IPS DF 19.7 (cell line): ENCODE results near the gene PEX16.
A peak's percentile ranks its signal among the peaks of the same experiment; 100 is the strongest.

Experiments used
- DNase-seq: peaks from one replicate; pipeline ENCODE4 v3.0.0-alpha.2; 2013; ENCODE audit warnings: low read depth, low spot score

PEX16 gene

GRCh38 chr11:45930951-45931570, 13.4 kb upstream of the PEX16 start:
- DNase-seq: no peak

DNA sequence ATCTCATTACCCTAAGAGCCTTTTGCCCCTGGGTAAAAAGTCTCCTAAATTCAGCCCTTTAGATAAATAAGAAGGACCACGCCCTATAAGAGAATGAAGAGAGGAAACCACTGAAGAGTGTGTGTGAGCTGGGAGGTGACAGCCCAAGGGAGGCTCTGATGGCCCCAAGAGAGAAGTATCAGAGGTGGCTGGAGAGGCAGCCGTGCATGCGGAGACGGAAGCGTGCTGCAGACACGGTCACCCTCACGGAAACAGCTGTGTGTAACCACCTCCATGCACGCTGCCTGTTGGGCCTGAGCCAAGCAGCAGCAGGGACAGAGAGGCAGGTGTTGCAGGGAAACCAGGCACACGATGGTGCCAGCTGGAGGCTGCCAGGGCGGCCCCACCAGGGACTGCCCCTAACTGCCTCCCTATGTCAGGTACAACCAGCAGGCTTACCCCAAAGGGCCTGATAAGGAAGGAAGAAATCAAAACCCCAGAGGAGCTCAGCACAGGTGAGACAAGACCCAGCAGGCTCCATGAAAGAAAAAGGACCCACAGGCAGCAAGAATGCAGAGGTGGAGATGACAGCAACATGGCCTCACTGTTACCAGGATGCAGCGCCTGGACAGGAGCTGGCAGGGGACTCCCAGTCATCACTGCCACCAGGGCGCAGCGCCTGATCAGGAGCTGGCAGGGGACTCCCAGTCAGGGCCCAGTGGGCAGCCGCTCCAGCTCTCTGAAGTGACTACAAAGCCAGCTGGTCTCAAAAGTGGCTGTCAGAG, 12.5 kb upstream of the PEX16 start:
- DNase-seq: no peak

GRCh38 chr11:45929486-45930030, 11.9 kb upstream of the PEX16 start:
- no peak for DNase-seq

- DNase-seq: no peak
Observed at GRCh38 chr11:45928535-45929215, 11.0 kb upstream of the PEX16 start.

- DNase-seq: no peak
Observed at GRCh38 chr11:45927684-45928413, 10.2 kb upstream of the PEX16 start.

DNA sequence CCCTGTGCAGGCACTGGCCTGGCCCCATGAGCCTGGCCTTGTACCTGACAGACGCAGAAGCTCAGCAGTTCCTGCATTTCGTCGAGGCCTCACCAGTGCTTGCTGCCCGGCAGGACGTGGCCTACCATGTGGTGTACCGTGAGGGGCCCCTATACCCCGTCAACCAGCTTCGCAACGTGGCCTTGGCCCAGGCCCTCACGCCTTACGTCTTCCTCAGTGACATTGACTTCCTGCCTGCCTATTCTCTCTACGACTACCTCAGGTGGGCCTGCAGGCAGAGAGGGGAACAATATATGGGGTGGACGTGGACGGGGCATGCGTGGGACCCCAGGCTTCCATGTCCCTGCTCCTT, 9.6 kb upstream of the PEX16 start:
- DNase-seq: no peak

DNA sequence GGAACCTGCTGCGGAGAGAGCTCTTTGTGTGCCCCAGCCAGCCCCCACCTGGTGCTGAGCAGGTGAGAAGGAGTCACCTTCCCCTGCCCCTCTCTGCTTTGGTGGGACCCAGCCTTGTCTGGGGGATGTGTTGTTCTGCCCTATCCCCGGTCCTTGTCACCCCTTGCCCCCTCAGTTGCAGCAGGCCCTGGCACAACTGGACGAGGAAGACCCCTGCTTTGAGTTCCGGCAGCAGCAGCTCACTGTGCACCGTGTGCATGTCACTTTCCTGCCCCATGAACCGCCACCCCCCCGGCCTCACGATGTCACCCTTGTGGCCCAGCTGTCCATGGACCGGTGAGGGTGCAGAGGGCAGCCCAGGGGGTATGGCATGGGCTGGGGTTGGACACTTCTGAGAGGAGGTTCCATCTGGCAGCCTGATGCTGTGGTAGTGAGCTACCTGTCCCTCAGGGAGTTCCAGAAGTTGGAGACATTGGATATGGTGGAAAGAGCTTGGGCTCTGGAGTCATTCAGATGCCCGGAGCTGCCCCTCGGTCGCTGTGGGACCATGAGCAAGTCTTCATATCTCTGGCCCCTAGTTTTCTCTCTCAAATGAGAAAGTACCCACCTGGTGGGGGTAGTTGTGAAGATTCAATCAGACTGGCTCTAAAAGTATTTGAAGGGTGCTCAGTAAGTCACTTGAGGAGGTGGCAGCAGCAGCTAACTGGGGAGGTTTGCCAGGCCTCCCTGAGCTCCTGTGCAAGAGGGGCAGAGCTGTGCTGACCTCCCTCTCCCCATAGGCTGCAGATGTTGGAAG, 9.1 kb upstream of the PEX16 start:
- no peak for DNase-seq

DNA sequence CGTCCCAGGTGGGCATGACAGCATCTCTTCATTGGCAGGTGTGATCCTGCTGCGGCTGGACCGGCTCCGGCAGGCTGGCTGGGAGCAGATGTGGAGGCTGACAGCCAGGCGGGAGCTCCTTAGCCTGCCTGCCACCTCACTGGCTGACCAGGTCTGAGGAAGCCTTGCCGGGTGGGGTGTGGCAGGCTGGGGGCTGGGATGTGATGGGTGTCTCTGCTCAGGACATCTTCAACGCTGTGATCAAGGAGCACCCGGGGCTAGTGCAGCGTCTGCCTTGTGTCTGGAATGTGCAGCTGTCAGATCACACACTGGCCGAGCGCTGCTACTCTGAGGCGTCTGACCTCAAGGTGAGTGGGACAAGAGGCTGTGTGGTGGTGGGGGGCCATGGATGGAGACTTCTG, 8.3 kb upstream of the PEX16 start:
- DNase-seq: no peak

DNA sequence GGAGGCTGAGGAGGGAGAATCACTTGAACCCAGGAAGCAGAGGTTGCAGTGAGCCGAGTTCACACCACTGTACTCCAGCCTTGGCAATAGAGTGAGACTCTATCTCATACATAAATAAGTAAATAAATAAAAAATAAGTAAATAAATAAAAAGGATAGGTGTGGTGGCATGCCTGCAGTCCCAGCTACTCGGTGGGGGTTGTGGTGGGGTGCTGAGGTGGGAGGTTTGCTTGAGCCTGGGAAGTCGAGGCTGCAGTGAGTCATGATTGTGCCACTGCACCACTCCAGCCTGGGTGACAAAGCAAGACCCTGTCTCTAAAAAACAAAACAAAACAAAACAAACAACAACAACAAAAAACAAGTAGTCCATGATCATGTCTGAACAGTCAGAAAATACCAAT, 7.9 kb upstream of the PEX16 start:
- no peak for DNase-seq

- DNase-seq: no peak
Observed at GRCh38 chr11:45924927-45925326, 7.2 kb upstream of the PEX16 start.

- DNase-seq: no peak
Observed at GRCh38 chr11:45924036-45924915, 6.6 kb upstream of the PEX16 start.

GRCh38 chr11:45922425-45923082, 4.9 kb upstream of the PEX16 start, which contains the start of gene LARGE2:
Gene LARGE2 (plus strand): TSS chr11:45922656. CDS start chr11:45922883, 227 bp downstream.
- no peak for DNase-seq

DNA sequence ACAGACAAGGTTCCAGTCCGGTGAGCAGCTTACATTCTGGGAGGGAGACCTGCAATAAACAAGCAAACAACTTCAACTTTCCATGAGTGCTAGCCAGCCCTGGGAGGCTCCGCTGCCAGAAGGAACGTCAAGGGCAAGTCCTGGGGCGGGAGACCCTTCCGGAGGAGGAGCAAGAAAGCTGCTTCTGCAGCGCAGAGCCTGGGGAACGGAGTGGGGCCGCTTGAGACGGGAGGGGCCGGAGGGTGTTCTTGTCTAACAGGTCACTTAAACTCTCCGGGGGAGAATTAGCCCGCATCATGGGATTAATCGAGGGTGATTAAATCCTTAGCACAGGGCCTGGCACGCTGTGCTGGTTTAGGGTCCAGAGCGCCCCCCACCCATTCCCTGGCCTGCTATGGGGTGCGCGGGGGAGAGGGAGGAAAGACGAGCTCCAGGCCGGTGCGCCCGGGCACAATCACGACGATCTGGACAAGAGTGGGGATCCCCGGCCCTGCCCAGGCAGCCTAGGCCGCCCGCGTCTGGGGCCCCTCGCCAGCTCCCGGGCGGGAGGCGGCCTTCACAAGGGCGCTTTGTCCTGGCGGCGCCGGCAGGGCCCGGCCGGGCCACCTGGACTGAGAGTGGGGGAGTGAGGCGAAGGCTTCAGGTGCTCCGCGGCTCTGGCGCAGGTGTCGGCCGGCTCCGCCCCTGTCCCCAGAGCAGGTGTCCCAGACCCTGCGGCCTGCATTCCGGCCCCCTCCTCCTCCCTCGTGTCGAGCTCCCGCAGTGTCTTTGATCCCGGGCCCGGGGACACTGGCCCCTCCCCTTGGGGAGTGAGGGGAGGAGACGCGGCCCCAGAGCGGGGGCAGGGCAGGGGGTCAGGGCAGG, 4.1 kb upstream of the PEX16 start:
- DNase-seq: peak; percentile 77

- no peak for DNase-seq
Observed at GRCh38 chr11:45920531-45921477, 3.1 kb upstream of the PEX16 start.

GRCh38 chr11:45919806-45920530, 2.3 kb upstream of the PEX16 start:
- DNase-seq: no peak

- no peak for DNase-seq
Observed at GRCh38 chr11:45918962-45919675, 1.4 kb upstream of the PEX16 start.
